NCI-H510A treated with DMSO at 0.1 percent for 48 hours (cell line): ENCODE data around the gene RHBDL2.
"Not testable (repeated sequence)": the region's sequence is repeated elsewhere in the genome, so short reads cannot be mapped to it uniquely, and the experiment has no call there.

Experiments used
- DNase-seq: peaks from one replicate; lab custom pipeline; 2025; lab: John Stamatoyannopoulos, UW

The RHBDL2 gene

GRCh38 chr1:38875811-38876210 is 65.8 kb downstream of the RHBDL2 start:
- no peak for DNase-seq

- peak; percentile 100 for DNase-seq
These were observed 68.3 kb downstream of the RHBDL2 start, which contains the start of gene MYCBP for GRCh38 chr1:38873027-38873969. TSS of gene MYCBP (minus strand) at chr1:38873348. CDS start at chr1:38873305, 43 bp downstream.

- DNase-seq, result peak; percentile 90
These were observed 69.1 kb downstream of the RHBDL2 start for GRCh38 chr1:38872401-38873026.

GRCh38 chr1:38870996-38871395 is 70.6 kb downstream of the RHBDL2 start:
- DNase-seq, result no peak

- no peak for DNase-seq
These were observed 74.4 kb downstream of the RHBDL2 start for GRCh38 chr1:38867208-38867607.

- DNase-seq, result no peak
These were observed 76.4 kb downstream of the RHBDL2 start for GRCh38 chr1:38865112-38865715.

GRCh38 chr1:38860454-38860795 is 81.2 kb downstream of the RHBDL2 start:
- DNase-seq, result peak; percentile 100

GRCh38 chr1:38859561-38860453 is 81.8 kb downstream of the RHBDL2 start, which contains the start of gene RRAGC:
TSS of gene RRAGC (minus strand) at chr1:38859772. CDS start at chr1:38859646, 126 bp downstream.
- DNase-seq, result peak; percentile 100

- peak; percentile 99 for DNase-seq
These were observed 82.6 kb downstream of the RHBDL2 start for GRCh38 chr1:38858833-38859560.

GRCh38 chr1:38852780-38853179 is 88.8 kb downstream of the RHBDL2 start:
- DNase-seq, result peak; percentile 81

GRCh38 chr1:38848071-38848470 is 93.6 kb downstream of the RHBDL2 start:
- no peak for DNase-seq

GRCh38 chr1:38846210-38846609 is 95.4 kb downstream of the RHBDL2 start:
- no peak for DNase-seq

- DNase-seq, result not testable (repeated sequence)
These were observed 96.5 kb downstream of the RHBDL2 start for GRCh38 chr1:38845088-38845487.

- DNase-seq, result no peak
These were observed 101.3 kb downstream of the RHBDL2 start for GRCh38 chr1:38840281-38840680.

GRCh38 chr1:38839363-38839762 is 102.3 kb downstream of the RHBDL2 start:
- DNase-seq, result no peak

GRCh38 chr1:38836316-38836715 is 105.3 kb downstream of the RHBDL2 start:
- DNase-seq, result not testable (repeated sequence)
